Measurements from ENCODE around the gene FZD10.

The FZD10 gene

GRCh38 chr12:130158754-130159059 is 3.6 kb upstream of the FZD10 start:
- no peak overlapping the region for H3K4me3 ChIP-seq (ENCODE audit: control insufficient read depth, low read depth, low read length)
- DNase-seq (ENCODE audit: low read depth): no peak
- no peak for TF ChIP-seq CTCF (IDR thresholded peaks at IDR 0.05; ENCODE audit: control insufficient read depth, insufficient read depth, low read depth, low read length, missing control alignments)

GRCh38 chr12:130160306-130160705 is 2.0 kb upstream of the FZD10 start:
- H3K4me3 ChIP-seq (ENCODE audit: control insufficient read depth, low read depth, low read length): no peak overlapping the region
- DNase-seq (ENCODE audit: low read depth): no peak
- TF ChIP-seq CTCF (IDR thresholded peaks at IDR 0.05; ENCODE audit: control insufficient read depth, insufficient read depth, low read depth, low read length, missing control alignments): no peak

GRCh38 chr12:130160711-130161231 is 1.5 kb upstream of the FZD10 start:
- no peak for TF ChIP-seq CTCF (IDR thresholded peaks at IDR 0.05; ENCODE audit: control insufficient read depth, insufficient read depth, low read depth, low read length, missing control alignments)
- H3K4me3 ChIP-seq (ENCODE audit: control insufficient read depth, low read depth, low read length): no peak overlapping the region
- DNase-seq (ENCODE audit: low read depth): no peak

GRCh38 chr12:130161261-130162243 is 712 bp upstream of the FZD10 start:
- no peak for DNase-seq (ENCODE audit: low read depth)
- no peak for TF ChIP-seq CTCF (IDR thresholded peaks at IDR 0.05; ENCODE audit: control insufficient read depth, insufficient read depth, low read depth, low read length, missing control alignments)
- H3K4me3 ChIP-seq (ENCODE audit: control insufficient read depth, low read depth, low read length): no peak overlapping the region

- no peak for DNase-seq (ENCODE audit: low read depth)
- no peak overlapping the region for H3K4me3 ChIP-seq (ENCODE audit: control insufficient read depth, low read depth, low read length)
- TF ChIP-seq CTCF (IDR thresholded peaks at IDR 0.05; ENCODE audit: control insufficient read depth, insufficient read depth, low read depth, low read length, missing control alignments): no peak
Observed at GRCh38 chr12:130162745-130163460, 639 bp downstream of the FZD10 start.

GRCh38 chr12:130163461-130164215 is 1.4 kb downstream of the FZD10 start:
- no peak for DNase-seq (ENCODE audit: low read depth)
- no peak overlapping the region for H3K4me3 ChIP-seq (ENCODE audit: control insufficient read depth, low read depth, low read length)
- no peak for TF ChIP-seq CTCF (IDR thresholded peaks at IDR 0.05; ENCODE audit: control insufficient read depth, insufficient read depth, low read depth, low read length, missing control alignments)
